ENCODE results near the gene LYRM2.

LYRM2 gene

DNA sequence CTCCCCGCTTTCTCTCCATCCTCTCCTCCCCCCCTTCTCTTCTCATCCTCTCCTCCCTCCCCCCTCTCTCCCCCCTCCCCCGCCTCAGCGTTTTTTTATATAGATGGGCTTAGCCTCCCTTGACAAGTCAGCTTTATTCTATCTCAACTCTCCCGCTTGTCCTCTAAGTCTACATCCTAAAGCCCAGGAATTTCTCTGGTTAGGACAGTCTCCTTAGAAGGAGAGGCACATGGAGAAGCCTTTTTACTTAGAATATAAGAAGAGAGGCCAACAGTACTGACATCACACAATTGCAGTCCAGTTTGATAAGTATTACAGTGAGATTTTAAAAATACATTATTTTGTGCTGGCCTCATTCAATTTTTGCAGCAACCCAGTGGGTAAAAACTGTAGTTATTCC is 83.5 kb downstream of the LYRM2 start:
- no peak for DNase-seq (ENCODE audit: low spot score)

DNA sequence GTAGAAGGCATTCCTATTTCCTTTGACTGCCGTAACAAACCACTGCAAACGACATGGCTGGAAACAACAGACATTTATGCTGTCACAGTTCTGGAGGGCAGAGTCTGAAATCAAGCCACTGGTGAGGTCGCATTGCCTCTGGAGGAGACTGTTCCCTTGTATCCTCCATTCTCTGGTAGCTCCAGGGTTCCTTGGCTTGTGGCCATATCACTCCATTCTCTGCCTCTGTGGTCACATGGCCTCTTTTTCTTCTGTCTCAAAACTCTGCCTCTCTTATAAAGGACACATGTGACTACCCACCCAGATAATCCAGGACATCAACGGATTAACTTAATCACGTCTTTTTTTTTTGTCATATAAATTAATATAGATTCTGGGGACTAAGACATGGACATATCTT is 84.4 kb downstream of the LYRM2 start:
- no peak for DNase-seq (ENCODE audit: low spot score)

- DNase-seq (ENCODE audit: low spot score), result no peak
Measured at GRCh38 chr6:89553431-89553830, 85.1 kb downstream of the LYRM2 start.

GRCh38 chr6:89547281-89547680 is 91.3 kb downstream of the LYRM2 start:
- no peak for DNase-seq (ENCODE audit: low spot score)

DNA sequence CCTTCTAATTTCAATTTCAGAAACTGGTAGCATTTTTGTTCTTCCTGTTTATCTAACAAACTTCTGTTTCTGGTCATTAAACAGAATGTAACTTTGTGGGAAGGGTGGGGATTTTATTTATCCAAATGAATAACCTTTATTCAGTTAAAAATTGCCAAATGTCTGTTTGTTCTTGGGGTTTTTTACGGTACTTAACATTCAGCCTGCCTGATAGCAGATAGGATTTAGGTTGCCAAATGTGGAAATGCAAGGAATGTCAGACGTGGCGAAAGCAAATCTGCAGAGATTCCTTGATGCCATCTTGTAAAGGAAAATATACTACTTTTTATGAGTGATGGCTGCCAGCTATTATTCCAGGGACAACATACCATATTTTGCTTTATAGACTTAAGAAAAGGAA is 95.7 kb downstream of the LYRM2 start:
- DNase-seq (ENCODE audit: low spot score), result no peak

DNA sequence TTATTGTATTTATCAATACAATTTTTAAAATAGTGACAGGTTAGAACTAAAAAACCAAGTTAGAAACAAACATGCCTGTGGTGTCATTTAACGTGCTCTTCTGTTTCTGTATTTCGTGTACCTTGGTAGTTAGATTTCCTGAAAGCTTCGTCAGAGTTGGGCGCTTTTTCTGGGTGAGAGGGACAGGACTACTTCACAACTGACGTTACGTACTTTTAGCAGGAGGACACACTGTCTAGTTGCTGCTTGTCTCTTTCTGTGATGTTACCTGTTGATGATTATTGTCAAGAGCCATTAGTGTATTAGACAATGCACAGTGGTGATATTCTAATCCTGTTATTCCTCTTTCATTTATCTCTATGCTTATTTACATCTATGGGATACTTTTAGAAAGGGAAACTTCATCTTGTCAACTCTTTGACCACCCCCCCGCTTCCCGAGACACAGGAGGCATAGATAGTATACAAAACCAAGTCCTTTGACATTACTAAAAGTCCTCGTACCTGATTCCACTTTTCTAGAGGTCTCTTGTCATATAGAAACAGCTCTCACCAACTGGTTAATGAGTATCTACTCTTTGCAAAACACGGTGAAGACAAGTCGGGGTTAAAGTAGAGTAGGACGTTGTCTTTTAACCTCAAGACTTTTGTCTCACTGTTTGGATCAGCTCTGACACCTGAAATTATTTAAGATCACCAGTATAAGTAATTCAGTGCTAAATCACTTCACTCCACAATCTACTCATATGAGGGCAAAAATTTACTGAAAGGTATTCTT is 96.3 kb downstream of the LYRM2 start:
- DNase-seq (ENCODE audit: low spot score), result no peak

DNA sequence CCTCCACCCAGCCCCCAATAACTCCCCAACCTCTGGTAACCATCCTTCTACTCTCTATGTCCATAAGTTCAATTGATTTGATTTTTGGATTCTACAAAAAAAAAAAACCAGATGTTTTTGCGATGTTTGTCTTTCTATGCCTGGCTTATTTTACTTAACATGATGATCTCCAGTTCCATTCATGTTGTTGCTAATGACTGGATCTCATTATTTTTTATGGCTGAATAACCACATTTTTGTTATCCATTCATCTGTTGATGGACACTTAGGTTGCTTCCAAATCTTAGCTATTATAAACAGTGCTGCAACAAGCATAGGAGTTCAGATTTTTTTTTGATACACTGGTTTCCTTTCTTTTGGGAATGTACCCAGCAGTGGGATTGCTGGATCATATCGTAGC is 98.8 kb downstream of the LYRM2 start:
- DNase-seq (ENCODE audit: low spot score), result no peak

DNA sequence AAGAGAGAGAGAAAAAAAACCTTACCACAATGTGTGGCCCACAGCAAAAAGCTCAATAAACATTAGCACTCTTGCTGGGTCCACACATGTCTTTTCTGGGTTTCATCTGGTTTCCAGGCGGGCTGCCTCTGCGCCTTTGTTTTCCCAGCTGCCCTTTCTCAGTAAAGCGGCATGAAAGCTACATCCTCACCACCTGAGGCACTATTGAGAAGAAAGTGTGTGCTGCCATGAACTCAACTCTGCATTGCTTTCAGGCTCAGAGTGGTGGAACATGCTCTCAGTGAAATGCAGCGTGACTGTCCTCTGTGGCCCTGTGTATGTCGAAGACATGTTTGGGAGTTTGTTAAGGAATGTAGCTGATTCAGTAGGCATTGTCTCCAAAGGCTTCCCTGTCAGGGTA is 102.3 kb downstream of the LYRM2 start:
- no peak for DNase-seq (ENCODE audit: low spot score)

- no peak for DNase-seq (ENCODE audit: low spot score)
Measured at GRCh38 chr6:89530982-89531381, 107.6 kb downstream of the LYRM2 start.

GRCh38 chr6:89528866-89529265 is 109.7 kb downstream of the LYRM2 start:
- no peak for DNase-seq (ENCODE audit: low spot score)

GRCh38 chr6:89527634-89528033 is 110.9 kb downstream of the LYRM2 start:
- no peak for DNase-seq (ENCODE audit: low spot score)

GRCh38 chr6:89526563-89526869 is 112.0 kb downstream of the LYRM2 start:
- DNase-seq (ENCODE audit: low spot score), result no peak

DNA sequence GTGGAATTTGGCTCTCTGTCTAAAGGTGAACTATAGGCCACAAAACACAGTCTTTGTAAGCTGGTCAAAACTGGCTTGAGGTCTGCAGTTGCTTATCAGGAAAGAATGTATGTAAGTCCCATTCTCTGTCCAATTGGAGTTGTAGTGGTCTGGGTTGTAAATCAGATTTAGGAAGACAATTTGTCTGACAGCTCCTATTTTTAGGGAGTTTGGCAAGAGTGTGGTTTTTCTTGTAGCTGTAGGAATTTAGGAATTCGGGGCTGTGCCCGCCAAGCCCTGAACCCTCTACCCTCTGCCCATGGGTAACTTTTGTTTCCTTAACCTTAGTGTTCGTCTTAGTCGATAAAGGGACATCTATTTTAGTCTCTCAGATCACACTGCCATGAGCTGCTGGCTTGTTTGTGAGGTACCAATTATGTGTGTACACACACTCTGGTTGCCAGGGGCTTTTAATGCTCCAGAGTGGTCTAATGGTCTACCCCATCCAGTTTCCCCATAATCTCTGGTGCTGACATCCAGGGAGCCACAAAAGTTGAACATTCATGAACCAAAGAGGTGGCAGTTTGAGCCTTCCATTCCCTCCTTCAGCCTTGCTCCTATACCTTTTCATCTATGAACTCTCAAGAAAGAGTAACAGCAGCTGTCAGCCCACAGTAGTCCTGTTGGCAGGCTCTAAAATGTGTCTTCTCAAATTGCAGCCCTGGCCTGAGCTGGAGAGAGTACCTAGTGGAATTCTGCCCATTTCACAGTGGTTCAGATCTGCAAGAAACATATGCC is 112.6 kb downstream of the LYRM2 start:
- no peak for DNase-seq (ENCODE audit: low spot score)

DNA sequence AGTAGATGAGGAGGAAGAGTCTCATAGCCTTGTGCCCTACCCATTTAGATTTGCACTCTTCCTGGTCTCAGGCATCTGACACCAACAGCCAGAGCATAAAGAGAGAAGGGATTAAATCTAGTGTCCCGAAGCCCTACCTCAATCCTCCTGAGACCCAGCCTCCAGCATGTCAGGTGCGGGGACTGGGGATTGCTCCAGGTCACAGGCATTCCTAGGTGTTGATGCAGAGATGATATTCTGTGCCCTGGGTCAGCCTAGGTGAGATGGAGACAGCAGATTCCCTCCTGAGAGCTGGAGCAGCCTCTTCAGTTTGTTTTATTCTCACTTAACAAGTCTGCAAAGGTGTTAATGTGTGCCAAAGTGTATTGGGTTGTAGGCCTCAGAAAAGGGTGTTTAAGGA is 115.8 kb downstream of the LYRM2 start:
- DNase-seq (ENCODE audit: low spot score), result no peak

DNA sequence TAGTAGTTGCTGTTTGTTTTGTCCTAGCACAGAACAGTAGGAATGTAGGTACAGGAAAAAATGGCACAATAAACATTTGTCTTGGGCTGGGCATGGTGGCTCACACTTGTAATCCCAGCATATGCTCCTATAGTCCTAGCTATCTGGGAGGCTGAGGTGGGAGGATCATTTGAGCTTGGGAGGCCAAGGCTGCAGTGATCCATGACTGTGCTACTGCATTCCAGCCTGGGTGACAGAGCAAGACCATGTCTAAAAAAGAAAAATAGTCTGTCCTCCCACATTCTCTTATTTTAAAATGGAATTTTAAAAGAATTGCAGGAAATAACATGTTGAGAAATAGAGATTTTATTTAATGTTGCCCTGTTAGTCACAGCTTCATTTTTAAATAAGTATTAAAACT is 117.8 kb downstream of the LYRM2 start:
- DNase-seq (ENCODE audit: low spot score), result no peak

DNA sequence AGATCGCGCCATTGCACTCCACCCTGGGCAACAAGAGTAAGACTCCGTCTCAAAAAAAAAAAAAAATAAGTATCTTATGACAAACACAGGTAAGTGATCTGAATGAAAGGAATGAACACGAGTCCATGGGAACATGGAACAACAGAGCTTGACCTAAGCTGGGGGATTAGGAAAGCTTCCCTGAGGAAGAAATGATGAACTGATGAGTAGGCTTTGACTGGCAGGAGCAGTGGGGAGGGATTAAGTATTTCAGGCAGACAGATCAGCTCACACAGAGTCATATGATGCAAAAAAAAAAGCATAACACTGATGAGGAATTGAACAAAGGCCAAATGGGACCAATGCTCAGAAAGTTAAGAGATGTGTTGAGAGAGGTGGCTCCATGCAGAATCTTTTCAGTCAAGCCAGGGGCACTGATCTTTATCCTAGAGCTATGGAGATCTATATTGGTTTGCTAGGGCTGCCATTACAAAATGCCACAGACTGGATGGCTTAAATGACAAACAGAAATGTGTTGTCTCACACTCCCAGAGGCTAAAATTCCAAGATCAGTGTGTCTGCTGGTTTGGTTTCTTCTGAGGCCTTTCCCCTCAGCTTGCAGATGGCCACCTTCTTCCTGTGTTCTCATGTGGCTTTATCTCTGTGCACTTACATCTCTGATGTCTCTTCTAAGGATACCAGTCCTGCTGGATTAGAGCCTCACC is 120.0 kb downstream of the LYRM2 start:
- DNase-seq (ENCODE audit: low spot score), result no peak
